WTC11 (cell line): ENCODE measurements around the gene PRPF6. TPM values are rescaled to one million over a fixed set of nuclear protein-coding genes. Genes with fewer than 3 reads are reported as not detected.

Experiments
- ATAC-seq: fragments of 200-7000 bp; cut with Tn5 transposase; 2 replicates; pipeline ENCODE4 v1.10.0; 2021; ENCODE audit warnings: mild to moderate bottlenecking, moderate library complexity
- CTCF ChIA-PET: fragments of 300-600 bp; sonication (Branson Sonifier 250); formaldehyde crosslinking; loops from one replicate; lab custom pipeline; 2021; ENCODE audit warnings: antibody characterized with exemption; lab: Charles Lee
- POLR2A ChIA-PET: fragments of 350-600 bp; sonication (Branson Sonifier 250); formaldehyde crosslinking; loops from one replicate; lab custom pipeline; 2021; ENCODE audit warnings: antibody characterized with exemption; lab: Charles Lee
- DNase-seq: peaks from one replicate; pipeline ENCODE4 v3.0.0; 2021; ENCODE audit warnings: low spot score
- H3K27ac Mint-ChIP-seq: 2 replicates; pipeline ENCODE4 v1.8.0; 2021; ENCODE audit warnings: mixed read lengths
- H3K27me3 Mint-ChIP-seq: 2 replicates; pipeline ENCODE4 v1.8.0; 2021; ENCODE audit warnings: low read depth, mild to moderate bottlenecking, moderate library complexity, mixed read lengths
- H3K36me3 Mint-ChIP-seq: 2 replicates; pipeline ENCODE4 v1.8.0; 2021; ENCODE audit warnings: mixed read lengths
- H3K4me1 Mint-ChIP-seq: 2 replicates; pipeline ENCODE4 v1.8.0; 2022; ENCODE audit warnings: mixed read lengths
- H3K4me3 Mint-ChIP-seq: 2 replicates; pipeline ENCODE4 v1.8.0; 2021; ENCODE audit warnings: mild to moderate bottlenecking, moderate library complexity, mixed read lengths
- H3K9me3 Mint-ChIP-seq: 2 replicates; pipeline ENCODE4 v1.8.0; 2021; ENCODE audit warnings: mixed read lengths
- ARID4B ChIP-seq: sonication (generic); formaldehyde crosslinking; IDR thresholded peaks from 2 replicates; pipeline ENCODE4 v1.8.0; 2023; ENCODE audit warnings: missing genetic modification reagents, mild to moderate bottlenecking, borderline replicate concordance
- ATF2 ChIP-seq: sonication (generic); formaldehyde crosslinking; IDR thresholded peaks from 2 replicates; pipeline ENCODE4 v1.8.1; 2022; ENCODE audit warnings: low read depth, missing genetic modification reagents, borderline replicate concordance
- CREB1 ChIP-seq: sonication (generic); formaldehyde crosslinking; IDR thresholded peaks from 2 replicates; pipeline ENCODE4 v1.8.0; 2023; ENCODE audit warnings: mild to moderate bottlenecking, missing genetic modification reagents
- E2F4 ChIP-seq: sonication (generic); formaldehyde crosslinking; IDR thresholded peaks from 2 replicates; pipeline ENCODE4 v1.8.1; 2022; ENCODE audit warnings: low read depth, mild to moderate bottlenecking, moderate library complexity, missing genetic modification reagents, borderline replicate concordance
- ESRRA ChIP-seq: sonication (generic); formaldehyde crosslinking; IDR thresholded peaks from 2 replicates; pipeline ENCODE4 v1.8.1; 2022; ENCODE audit warnings: mild to moderate bottlenecking, missing genetic modification reagents, borderline replicate concordance
- FOXJ3 ChIP-seq: sonication (generic); formaldehyde crosslinking; IDR thresholded peaks from 2 replicates; pipeline ENCODE4 v1.9.0; 2021; ENCODE audit warnings: missing genetic modification reagents, mild to moderate bottlenecking, borderline replicate concordance
- KAT7 ChIP-seq: sonication (generic); formaldehyde crosslinking; IDR thresholded peaks from 2 replicates; pipeline ENCODE4 v1.8.1; 2023; ENCODE audit warnings: missing genetic modification reagents, mild to moderate bottlenecking, borderline replicate concordance
- MYBL2 ChIP-seq: sonication (generic); formaldehyde crosslinking; IDR thresholded peaks from 2 replicates; pipeline ENCODE4 v1.8.1; 2023; ENCODE audit warnings: mild to moderate bottlenecking, moderate library complexity, missing genetic modification reagents
- total RNA-seq: library from RNA; stranded (reverse); gene quantifications from 3 replicates; pipeline ENCODE4 v1.2.3, GENCODE V29; 2021
- TF ChIP-seq, protein P1 (sequence below): sonication (generic); formaldehyde crosslinking; IDR thresholded peaks from 2 replicates; pipeline ENCODE4 v1.8.1; 2023; ENCODE audit warnings: mild to moderate bottlenecking, missing genetic modification reagents
- TF ChIP-seq, protein P2 (sequence below): sonication (generic); formaldehyde crosslinking; IDR thresholded peaks from 2 replicates; pipeline ENCODE4 v1.8.0; 2022; ENCODE audit warnings: mild to moderate bottlenecking, missing genetic modification reagents
- TF ChIP-seq, protein P3 (sequence below): fragments of 200-600 bp; IDR thresholded peaks from 2 replicates; pipeline ENCODE4 v1.8.0; 2022; ENCODE audit warnings: antibody characterized with exemption
- TF ChIP-seq, protein P4 (sequence below): sonication (generic); formaldehyde crosslinking; IDR thresholded peaks from 2 replicates; pipeline ENCODE4 v1.8.0; 2023; ENCODE audit warnings: missing genetic modification reagents
- TF ChIP-seq, protein P5 (sequence below): sonication (generic); formaldehyde crosslinking; IDR thresholded peaks from 2 replicates; pipeline ENCODE4 v1.8.1; 2023; ENCODE audit warnings: mild to moderate bottlenecking, moderate library complexity, missing genetic modification reagents

The PRPF6 gene
- total RNA-seq, 1 experiment from 2014 or later, result 79.4 TPM

DNA sequence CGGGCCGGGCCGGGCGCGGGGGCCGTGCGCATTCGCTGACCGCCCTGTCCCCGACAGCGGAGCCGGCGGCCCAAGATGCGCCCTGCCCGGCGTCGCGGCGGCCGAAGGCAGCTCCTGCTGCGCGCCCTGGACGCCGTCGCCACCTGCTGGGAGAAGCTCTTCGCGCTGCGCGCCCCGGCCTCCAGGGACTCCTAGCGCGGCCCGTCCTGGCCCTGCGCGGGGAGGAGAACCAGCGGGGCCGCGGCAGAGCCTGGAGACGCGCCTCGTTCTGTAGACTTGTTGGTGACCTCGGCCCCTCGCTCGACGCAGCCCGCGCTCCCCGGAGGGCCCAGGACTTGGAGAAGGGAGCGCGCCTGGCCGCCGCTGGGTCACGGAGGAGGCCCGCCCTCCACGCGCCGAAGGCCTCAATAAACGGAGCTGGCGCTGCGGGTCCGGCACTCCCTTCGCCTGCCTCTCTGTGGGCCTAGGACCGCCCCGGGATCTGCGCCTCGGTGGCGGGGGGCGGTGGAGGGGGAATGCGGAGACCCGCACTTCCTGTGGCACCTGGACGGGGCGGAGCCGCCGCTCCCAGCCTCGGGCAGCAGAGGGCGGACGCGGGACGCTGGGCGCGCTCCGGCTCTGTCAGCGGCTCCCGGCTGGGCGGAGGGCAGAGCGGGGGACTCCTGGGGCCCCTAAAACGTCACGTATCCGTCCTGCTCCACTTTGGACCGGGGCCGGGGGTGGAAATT, 57.8 kb downstream of the PRPF6 start (continued):
- TF ChIP-seq ATF2 (CRISPR knock-in tag) (no peak), KAT7 (peak; percentile 62; the same call in 1 of the 2 replicates)
- TF ChIP-seq, protein P1, sequence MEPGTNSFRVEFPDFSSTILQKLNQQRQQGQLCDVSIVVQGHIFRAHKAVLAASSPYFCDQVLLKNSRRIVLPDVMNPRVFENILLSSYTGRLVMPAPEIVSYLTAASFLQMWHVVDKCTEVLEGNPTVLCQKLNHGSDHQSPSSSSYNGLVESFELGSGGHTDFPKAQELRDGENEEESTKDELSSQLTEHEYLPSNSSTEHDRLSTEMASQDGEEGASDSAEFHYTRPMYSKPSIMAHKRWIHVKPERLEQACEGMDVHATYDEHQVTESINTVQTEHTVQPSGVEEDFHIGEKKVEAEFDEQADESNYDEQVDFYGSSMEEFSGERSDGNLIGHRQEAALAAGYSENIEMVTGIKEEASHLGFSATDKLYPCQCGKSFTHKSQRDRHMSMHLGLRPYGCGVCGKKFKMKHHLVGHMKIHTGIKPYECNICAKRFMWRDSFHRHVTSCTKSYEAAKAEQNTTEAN, result peak; percentile 71; the same call in 1 of the 2 replicates
- TF ChIP-seq, protein P2, sequence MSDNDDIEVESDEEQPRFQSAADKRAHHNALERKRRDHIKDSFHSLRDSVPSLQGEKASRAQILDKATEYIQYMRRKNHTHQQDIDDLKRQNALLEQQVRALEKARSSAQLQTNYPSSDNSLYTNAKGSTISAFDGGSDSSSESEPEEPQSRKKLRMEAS, result peak; percentile 61
- TF ChIP-seq, protein P3, sequence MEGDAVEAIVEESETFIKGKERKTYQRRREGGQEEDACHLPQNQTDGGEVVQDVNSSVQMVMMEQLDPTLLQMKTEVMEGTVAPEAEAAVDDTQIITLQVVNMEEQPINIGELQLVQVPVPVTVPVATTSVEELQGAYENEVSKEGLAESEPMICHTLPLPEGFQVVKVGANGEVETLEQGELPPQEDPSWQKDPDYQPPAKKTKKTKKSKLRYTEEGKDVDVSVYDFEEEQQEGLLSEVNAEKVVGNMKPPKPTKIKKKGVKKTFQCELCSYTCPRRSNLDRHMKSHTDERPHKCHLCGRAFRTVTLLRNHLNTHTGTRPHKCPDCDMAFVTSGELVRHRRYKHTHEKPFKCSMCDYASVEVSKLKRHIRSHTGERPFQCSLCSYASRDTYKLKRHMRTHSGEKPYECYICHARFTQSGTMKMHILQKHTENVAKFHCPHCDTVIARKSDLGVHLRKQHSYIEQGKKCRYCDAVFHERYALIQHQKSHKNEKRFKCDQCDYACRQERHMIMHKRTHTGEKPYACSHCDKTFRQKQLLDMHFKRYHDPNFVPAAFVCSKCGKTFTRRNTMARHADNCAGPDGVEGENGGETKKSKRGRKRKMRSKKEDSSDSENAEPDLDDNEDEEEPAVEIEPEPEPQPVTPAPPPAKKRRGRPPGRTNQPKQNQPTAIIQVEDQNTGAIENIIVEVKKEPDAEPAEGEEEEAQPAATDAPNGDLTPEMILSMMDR, result peak; percentile 58

DNA sequence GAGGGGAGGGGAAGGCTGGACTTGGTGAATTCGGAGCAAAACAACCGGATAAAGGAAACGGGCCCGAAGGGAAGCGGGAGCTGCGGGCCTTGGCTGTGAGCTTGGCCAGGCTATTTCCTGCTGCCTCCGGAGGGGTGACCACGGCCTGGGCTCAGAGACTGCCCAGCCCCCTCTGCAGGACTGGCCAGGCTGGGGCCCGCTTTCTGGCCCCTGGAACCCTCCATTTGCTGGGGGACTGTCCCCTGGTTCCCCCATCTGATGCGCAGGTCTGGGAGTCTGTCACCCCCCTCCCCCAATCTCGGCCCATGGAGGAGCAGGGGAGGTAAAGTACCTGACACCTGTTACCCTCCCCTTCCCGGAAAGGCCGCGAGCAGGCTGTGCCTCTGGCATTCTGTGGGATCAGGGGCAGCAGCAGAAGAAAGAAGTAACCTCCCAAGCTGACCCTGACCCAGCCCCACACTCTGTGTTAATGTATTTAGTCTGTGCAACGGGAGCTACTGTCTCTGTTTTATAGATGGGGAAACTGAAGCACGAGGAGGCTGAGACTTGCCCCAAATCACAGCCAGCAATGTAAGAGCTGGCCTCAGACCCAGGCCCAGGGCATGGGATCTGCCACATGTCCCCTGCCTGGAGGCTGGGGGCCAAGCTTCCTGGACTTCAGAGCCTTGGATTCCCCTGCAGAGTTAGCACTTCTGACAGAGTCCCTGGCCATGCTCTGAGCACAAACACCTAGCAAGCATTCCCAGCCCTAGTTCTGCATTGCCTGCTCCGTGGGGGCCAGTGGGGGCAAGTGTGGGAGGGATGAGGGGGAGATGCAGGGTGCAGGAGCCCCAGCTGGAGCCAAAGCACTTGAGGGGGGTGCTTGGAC, 58.6 kb downstream of the PRPF6 start:
- ChIA-PET CTCF (interaction anchor here (0.6 to 6.1 kb wide), 21 partner anchors 8 to 92 kb away, joined by 3 to 53 read pairs (median 7); partner anchors contain the start of genes LKAAEAR1, OPRL1, PRPF6 and RGS19), POLR2A (no interaction called here)
- ATAC-seq (peak; percentile 5), DNase-seq (no peak)
- no peaks in the 10 kb centered on the region for H3K36me3 Mint-ChIP-seq
- peaks cover 32% of the 10 kb centered on the region for H3K4me1 Mint-ChIP-seq
- no peaks in the 10 kb centered on the region for H3K9me3 Mint-ChIP-seq
- peak overlapping the region; percentile 54 for H3K4me3 Mint-ChIP-seq
- H3K27ac Mint-ChIP-seq, result no peak overlapping the region
- peaks cover 50% of the 10 kb centered on the region for H3K27me3 Mint-ChIP-seq
- TF ChIP-seq ATF2 (CRISPR knock-in tag) (0 out of 2 replicates have a peak, but pooled peaks have one; percentile 22), ESRRA (CRISPR knock-in tag) (no peak), FOXJ3 (CRISPR knock-in tag) (no peak), E2F4 (CRISPR knock-in tag) (0 out of 2 replicates have a peak, but pooled peaks have one; percentile 37), MYBL2 (CRISPR knock-in tag) (peak; percentile 51; the same call in 1 of the 2 replicates), CREB1 (CRISPR knock-in tag) (no peak), ARID4B (CRISPR knock-in tag) (0 out of 2 replicates have a peak, but pooled peaks have one; percentile 30)
- TF ChIP-seq, protein P3, result 0 out of 2 replicates have a peak, but pooled peaks have one; percentile 2
- TF ChIP-seq, protein P4, sequence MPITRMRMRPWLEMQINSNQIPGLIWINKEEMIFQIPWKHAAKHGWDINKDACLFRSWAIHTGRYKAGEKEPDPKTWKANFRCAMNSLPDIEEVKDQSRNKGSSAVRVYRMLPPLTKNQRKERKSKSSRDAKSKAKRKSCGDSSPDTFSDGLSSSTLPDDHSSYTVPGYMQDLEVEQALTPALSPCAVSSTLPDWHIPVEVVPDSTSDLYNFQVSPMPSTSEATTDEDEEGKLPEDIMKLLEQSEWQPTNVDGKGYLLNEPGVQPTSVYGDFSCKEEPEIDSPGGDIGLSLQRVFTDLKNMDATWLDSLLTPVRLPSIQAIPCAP (CRISPR knock-in tag), result no peak; the same call in 1 of the 2 replicates
- TF ChIP-seq, protein P5, sequence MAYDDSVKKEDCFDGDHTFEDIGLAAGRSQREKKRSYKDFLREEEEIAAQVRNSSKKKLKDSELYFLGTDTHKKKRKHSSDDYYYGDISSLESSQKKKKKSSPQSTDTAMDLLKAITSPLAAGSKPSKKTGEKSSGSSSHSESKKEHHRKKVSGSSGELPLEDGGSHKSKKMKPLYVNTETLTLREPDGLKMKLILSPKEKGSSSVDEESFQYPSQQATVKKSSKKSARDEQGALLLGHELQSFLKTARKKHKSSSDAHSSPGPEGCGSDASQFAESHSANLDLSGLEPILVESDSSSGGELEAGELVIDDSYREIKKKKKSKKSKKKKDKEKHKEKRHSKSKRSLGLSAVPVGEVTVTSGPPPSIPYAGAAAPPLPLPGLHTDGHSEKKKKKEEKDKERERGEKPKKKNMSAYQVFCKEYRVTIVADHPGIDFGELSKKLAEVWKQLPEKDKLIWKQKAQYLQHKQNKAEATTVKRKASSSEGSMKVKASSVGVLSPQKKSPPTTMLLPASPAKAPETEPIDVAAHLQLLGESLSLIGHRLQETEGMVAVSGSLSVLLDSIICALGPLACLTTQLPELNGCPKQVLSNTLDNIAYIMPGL (CRISPR knock-in tag), result no peak
